RWPE2 (cell line): ENCODE data around the gene CENPO.

Experiments used
- ATAC-seq: fragments of 200-7000 bp; cut with Tn5 transposase; 3 replicates; pipeline ENCODE4 v1.9.1; 2021; ENCODE audit warnings: low read depth
- DNase-seq: peaks from one replicate; pipeline ENCODE4 v3.0.0-alpha.2; 2020; ENCODE audit warnings: low spot score
- H3K27ac ChIP-seq: fragments of 450-650 bp; 2 replicates; pipeline ENCODE4 v1.5.1; 2017; ENCODE audit warnings: mild to moderate bottlenecking; ENCODE audit not compliant: poor library complexity, severe bottlenecking
- H3K27me3 ChIP-seq: fragments of 250-450 bp; sonication (Bioruptor Pico); 2 replicates; pipeline ENCODE4 v1.5.1; 2021; ENCODE audit warnings: mild to moderate bottlenecking, moderate library complexity; ENCODE audit not compliant: insufficient read depth, poor library complexity, severe bottlenecking
- H3K36me3 ChIP-seq: fragments of 250-450 bp; sonication (Bioruptor Pico); 2 replicates; pipeline ENCODE4 v1.5.1; 2020; ENCODE audit warnings: low read depth, mild to moderate bottlenecking, moderate library complexity
- H3K4me1 ChIP-seq: fragments of 250-450 bp; sonication (Bioruptor Pico); 2 replicates; pipeline ENCODE4 v1.5.1; 2021; ENCODE audit warnings: mild to moderate bottlenecking, moderate library complexity; ENCODE audit not compliant: insufficient read depth, poor library complexity, severe bottlenecking
- H3K4me3 ChIP-seq: fragments of 250-450 bp; sonication (Bioruptor Pico); 2 replicates; pipeline ENCODE4 v1.5.1; 2021; ENCODE audit warnings: mild to moderate bottlenecking, moderate library complexity; ENCODE audit not compliant: severe bottlenecking
- H3K9me3 ChIP-seq: fragments of 250-450 bp; sonication (Bioruptor Pico); 2 replicates; pipeline ENCODE4 v1.5.1; 2021; ENCODE audit warnings: mild to moderate bottlenecking, moderate library complexity; ENCODE audit not compliant: severe bottlenecking
- CTCF ChIP-seq: fragments of 450-650 bp; IDR thresholded peaks from one replicate; pipeline ENCODE4 v1.5.1; 2017; ENCODE audit warnings: mild to moderate bottlenecking, moderate library complexity; ENCODE audit not compliant: poor library complexity, severe bottlenecking

Gene CENPO

GRCh38 chr2:24840962-24841945 lies 48.0 kb downstream of the CENPO start:
- Histone ChIP-seq H3K27me3 (no peaks in the 10 kb centered on the region), H3K27ac (no peak overlapping the region), H3K4me1 (no peaks in the 10 kb centered on the region), H3K36me3 (peaks cover 20% of the 10 kb centered on the region), H3K4me3 (no peak overlapping the region), H3K9me3 (no peaks in the 10 kb centered on the region)
- DNase-seq (no peak), ATAC-seq (no peak)
- no peak for TF ChIP-seq CTCF

GRCh38 chr2:24842081-24843050 lies 49.1 kb downstream of the CENPO start:
- Histone ChIP-seq H3K9me3 (no peaks in the 10 kb centered on the region), H3K4me3 (no peak overlapping the region), H3K27me3 (no peaks in the 10 kb centered on the region), H3K36me3 (peaks cover 14% of the 10 kb centered on the region; the same call in 1 of the 2 replicates), H3K4me1 (no peaks in the 10 kb centered on the region), H3K27ac (no peak overlapping the region)
- no peak for TF ChIP-seq CTCF
- ATAC-seq: peak; percentile 10; the same call in 1 of the 3 replicates
- no peak for DNase-seq

- H3K4me1 ChIP-seq: no peaks in the 10 kb centered on the region
- no peak for TF ChIP-seq CTCF
- peaks cover 14% of the 10 kb centered on the region; the same call in 1 of the 2 replicates for H3K36me3 ChIP-seq
- no peak for ATAC-seq
- DNase-seq: no peak
- H3K9me3 ChIP-seq: no peaks in the 10 kb centered on the region
- no peaks in the 10 kb centered on the region for H3K27me3 ChIP-seq
- no peak overlapping the region for H3K4me3 ChIP-seq
- H3K27ac ChIP-seq: no peak overlapping the region
These were observed 50.2 kb downstream of the CENPO start for GRCh38 chr2:24843330-24843860.

- Histone ChIP-seq H3K4me1 (no peaks in the 10 kb centered on the region), H3K27ac (no peak overlapping the region), H3K36me3 (peaks cover 14% of the 10 kb centered on the region; the same call in 1 of the 2 replicates), H3K27me3 (no peaks in the 10 kb centered on the region), H3K9me3 (no peaks in the 10 kb centered on the region), H3K4me3 (no peak overlapping the region)
- ATAC-seq (no peak), DNase-seq (no peak)
- TF ChIP-seq CTCF: no peak
These were observed 50.9 kb downstream of the CENPO start for GRCh38 chr2:24844023-24844685.
